ENCODE data around the gene FANCC.
"Not testable (repeated sequence)": the region's sequence is repeated elsewhere in the genome, so short reads cannot be mapped to it uniquely, and the experiment has no call there.

FANCC gene

GRCh38 chr9:95280745-95281144 is 36.8 kb downstream of the FANCC start:
- no peak for DNase-seq (ENCODE audit: low spot score)

- no peak for DNase-seq (ENCODE audit: low spot score)
Measured at GRCh38 chr9:95277509-95277908, 40.0 kb downstream of the FANCC start.

- no peak for DNase-seq (ENCODE audit: low spot score)
Measured at GRCh38 chr9:95276395-95276954, 41.0 kb downstream of the FANCC start.

GRCh38 chr9:95274160-95274559 is 43.3 kb downstream of the FANCC start:
- DNase-seq (ENCODE audit: low spot score), result not testable (repeated sequence)

GRCh38 chr9:95273369-95274022 is 44.0 kb downstream of the FANCC start:
- DNase-seq (ENCODE audit: low spot score), result no peak

- no peak for DNase-seq (ENCODE audit: low spot score)
Measured at GRCh38 chr9:95272830-95273229, 44.7 kb downstream of the FANCC start.

- DNase-seq (ENCODE audit: low spot score), result no peak
Measured at GRCh38 chr9:95270790-95271189, 46.7 kb downstream of the FANCC start.

- DNase-seq (ENCODE audit: low spot score), result not testable (repeated sequence)
Measured at GRCh38 chr9:95269803-95270773, 47.4 kb downstream of the FANCC start.

GRCh38 chr9:95268681-95269080 is 48.8 kb downstream of the FANCC start:
- DNase-seq (ENCODE audit: low spot score), result peak; percentile 22

GRCh38 chr9:95266649-95267048 is 50.9 kb downstream of the FANCC start:
- DNase-seq (ENCODE audit: low spot score), result no peak

- DNase-seq (ENCODE audit: low spot score), result no peak
Measured at GRCh38 chr9:95265960-95266359, 51.5 kb downstream of the FANCC start.

GRCh38 chr9:95264954-95265615 is 52.4 kb downstream of the FANCC start:
- peak; percentile 26 for DNase-seq (ENCODE audit: low spot score)

GRCh38 chr9:95261890-95262289 is 55.6 kb downstream of the FANCC start:
- DNase-seq (ENCODE audit: low spot score), result no peak

GRCh38 chr9:95250462-95251221 is 66.9 kb downstream of the FANCC start:
- DNase-seq (ENCODE audit: low spot score), result no peak

GRCh38 chr9:95249986-95250385 is 67.5 kb downstream of the FANCC start:
- DNase-seq (ENCODE audit: low spot score), result no peak

GRCh38 chr9:95246547-95246946 is 71.0 kb downstream of the FANCC start:
- DNase-seq (ENCODE audit: low spot score), result no peak

GRCh38 chr9:95242613-95243012 is 74.9 kb downstream of the FANCC start:
- DNase-seq (ENCODE audit: low spot score), result no peak

- no peak for DNase-seq (ENCODE audit: low spot score)
Measured at GRCh38 chr9:95239071-95239470, 78.4 kb downstream of the FANCC start.

GRCh38 chr9:95237336-95237735 is 80.2 kb downstream of the FANCC start:
- no peak for DNase-seq (ENCODE audit: low spot score)

GRCh38 chr9:95230046-95230445 is 87.5 kb downstream of the FANCC start:
- no peak for DNase-seq (ENCODE audit: low spot score)

GRCh38 chr9:95229230-95229915 is 88.1 kb downstream of the FANCC start:
- no peak for DNase-seq (ENCODE audit: low spot score)
